Astrocyte of the cerebellum (primary cell): ENCODE measurements around the gene TTLL12.

ENCODE experiments used
- DNase-seq: peaks from one replicate; pipeline ENCODE4 v3.0.0-alpha.2; 2011; ENCODE audit warnings: low read depth
- H3K4me3 ChIP-seq: 2 replicates; pipeline ENCODE4 v1.5.1; 2011; ENCODE audit warnings: mild to moderate bottlenecking, low read depth, low read length, moderate library complexity
- CTCF ChIP-seq: IDR thresholded peaks from 2 replicates; pipeline ENCODE4 v1.5.1; 2012; ENCODE audit warnings: low read length, low read depth, moderate library complexity, mild to moderate bottlenecking; ENCODE audit errors: missing control alignments
- in situ Hi-C: cut with HindIII; loops from 2 replicates; pipeline ENCODE4 v1.10.0; 2017; ENCODE audit warnings: low sequenced_read_pairs

Gene TTLL12

GRCh38 chr22:43216738-43217137, 29.8 kb upstream of the TTLL12 start:
- no peak for TF ChIP-seq CTCF
- in situ Hi-C loops: no loop called here
- no peak for DNase-seq
- H3K4me3 ChIP-seq: no peak overlapping the region

DNA sequence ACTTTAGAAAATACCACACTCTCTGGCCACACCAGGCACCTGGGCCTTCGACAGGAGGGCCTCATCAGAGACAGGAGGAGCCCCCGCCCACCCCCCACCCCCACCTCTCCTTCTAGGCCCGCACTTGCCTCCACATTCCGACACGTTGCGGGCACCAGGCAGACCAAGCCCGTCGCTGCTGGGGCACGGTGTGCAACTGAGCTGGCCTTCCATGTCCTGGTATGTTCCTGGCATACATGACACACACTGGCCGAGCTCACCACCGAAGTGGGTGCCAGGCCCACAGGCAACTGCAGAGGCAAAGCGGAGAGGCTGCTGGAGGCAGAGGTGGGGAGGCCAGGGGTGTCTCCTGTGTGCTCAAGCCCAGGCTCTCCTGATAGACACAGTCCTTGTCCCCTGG, 27.0 kb upstream of the TTLL12 start:
- DNase-seq: no peak
- in situ Hi-C loops: no loop called here
- TF ChIP-seq CTCF: no peak
- H3K4me3 ChIP-seq: no peak overlapping the region

- DNase-seq: no peak
- no peak for TF ChIP-seq CTCF
- in situ Hi-C loops: no loop called here
- H3K4me3 ChIP-seq: no peak overlapping the region
Measured at GRCh38 chr22:43213051-43213450, 26.1 kb upstream of the TTLL12 start.

DNA sequence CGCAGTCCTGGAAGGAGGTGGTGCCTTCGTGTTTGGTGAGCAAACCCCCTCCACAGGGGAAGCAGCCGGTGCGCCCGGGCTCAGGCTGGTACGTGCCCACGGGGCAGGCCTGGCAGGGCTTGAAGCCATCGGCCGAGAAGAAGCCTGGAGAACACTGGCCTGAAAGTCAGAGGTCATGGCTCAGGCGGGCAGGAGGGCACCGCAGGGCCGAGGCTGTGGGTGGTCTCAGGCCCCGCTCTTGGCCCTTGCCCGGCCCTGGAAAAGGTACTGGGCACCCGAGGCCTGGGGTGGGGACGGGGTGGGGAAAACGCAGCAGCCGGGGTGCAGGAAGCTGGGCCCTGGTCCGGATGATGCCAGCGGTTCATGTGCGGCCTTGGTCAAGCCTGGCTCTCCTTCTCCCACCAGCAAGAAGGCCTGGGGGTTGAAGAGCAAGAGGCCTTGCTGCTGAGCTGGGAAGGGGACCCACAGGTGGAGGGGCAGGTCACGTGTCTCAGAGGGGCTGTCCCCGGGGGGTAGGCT, 25.6 kb upstream of the TTLL12 start:
- DNase-seq: no peak
- TF ChIP-seq CTCF: no peak
- in situ Hi-C loops: no loop called here
- no peak overlapping the region for H3K4me3 ChIP-seq

GRCh38 chr22:43211941-43212433, 25.1 kb upstream of the TTLL12 start:
- TF ChIP-seq CTCF: no peak
- in situ Hi-C loops: no loop called here
- H3K4me3 ChIP-seq: no peak overlapping the region
- no peak for DNase-seq

DNA sequence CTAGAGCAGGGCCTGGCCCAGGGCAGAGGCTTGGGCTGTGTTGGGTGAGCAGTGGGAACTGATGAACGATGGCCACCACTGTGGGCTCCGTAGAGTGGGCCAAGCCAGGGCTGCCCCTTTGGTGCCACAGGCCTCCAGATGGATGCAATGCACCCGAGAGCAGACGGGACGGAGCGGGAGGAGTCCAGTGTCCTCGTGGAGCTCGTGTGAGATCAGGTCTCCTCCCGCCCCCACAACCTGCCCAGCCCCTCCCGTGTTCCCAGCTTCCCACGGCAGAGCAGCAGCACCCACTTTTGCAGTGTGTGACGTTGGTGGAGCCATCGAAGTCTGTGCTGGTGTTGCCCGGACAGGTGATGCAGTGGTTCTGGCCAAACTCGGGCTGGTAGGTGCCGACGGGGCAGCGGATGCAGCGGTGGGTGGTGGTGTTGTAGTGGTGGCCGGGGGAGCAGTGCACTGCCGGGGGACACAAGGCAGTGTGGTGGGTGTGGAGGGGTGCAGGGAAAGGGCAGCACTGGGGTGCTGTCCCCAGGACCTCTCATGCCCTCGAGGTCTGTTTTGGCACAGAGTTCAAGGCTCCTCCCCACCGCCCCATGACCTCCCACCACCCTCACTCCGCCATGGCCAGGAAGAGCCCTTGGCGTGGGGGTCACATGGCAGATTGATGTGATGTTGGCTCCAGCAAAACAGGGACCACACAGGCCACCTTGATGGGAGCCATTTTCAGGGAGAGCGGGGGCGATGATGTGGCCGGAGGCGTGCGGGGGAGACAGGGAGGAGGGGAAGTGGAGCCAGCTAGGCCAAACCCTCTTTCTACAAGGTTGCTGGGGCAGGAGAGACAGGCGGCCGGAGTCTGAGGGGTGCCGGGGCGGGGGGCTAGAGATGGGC, 23.9 kb upstream of the TTLL12 start:
- no peak for TF ChIP-seq CTCF
- DNase-seq: no peak
- H3K4me3 ChIP-seq: no peak overlapping the region
- in situ Hi-C loops: no loop called here
